Vagina (tissue), 2 donors: ENCODE data around the gene PET100. TPM values are rescaled to one million over a fixed set of nuclear protein-coding genes. Genes with fewer than 3 reads are reported as not detected.
A peak's percentile ranks its signal among the peaks of the same experiment; 100 is the strongest.

ENCODE experiments used
- DNase-seq, 2 donors: peaks; one replicate each; pipeline ENCODE4 v3.0.0-alpha.2; 2017; ENCODE audit errors: extremely low spot score in 2 of 2
- H3K27ac ChIP-seq: fragments of 200-600 bp; sonication (generic); one replicate; pipeline ENCODE4 v1.5.1; 2019
- H3K27me3 ChIP-seq: fragments of 200-600 bp; sonication (generic); one replicate; pipeline ENCODE4 v1.5.1; 2019
- H3K36me3 ChIP-seq, 2 donors: fragments of 200-600 bp; sonication (generic); one replicate each; pipeline ENCODE4 v1.5.1; 2017 to 2019
- H3K4me1 ChIP-seq: fragments of 200-600 bp; sonication (generic); one replicate; pipeline ENCODE4 v1.5.1; 2019
- H3K4me3 ChIP-seq, 2 donors: fragments of 200-600 bp; sonication (generic); 1 replicate in 1 of 2; 2 replicates in 1 of 2; pipeline ENCODE4 v1.5.1; 2016 to 2019
- H3K9me3 ChIP-seq: fragments of 200-600 bp; sonication (generic); one replicate; pipeline ENCODE4 v1.5.1; 2019
- POLR2A ChIP-seq, 2 donors: fragments of 450-650 bp; IDR thresholded peaks; one replicate each; pipeline ENCODE4 v1.6.1; 2017; ENCODE audit warnings: antibody characterized with exemption in 2 of 2, mild to moderate bottlenecking in 2 of 2, moderate library complexity in 2 of 2
- POLR2AphosphoS5 ChIP-seq, 2 donors: sonication (generic); formaldehyde crosslinking; IDR thresholded peaks; one replicate each; pipeline ENCODE4 v1.9.0; 2017; ENCODE audit warnings: antibody characterized with exemption in 2 of 2, mild to moderate bottlenecking in 2 of 2, low read depth in 1 of 2; ENCODE audit not compliant: insufficient read depth in 1 of 2
- intact Hi-C: fragments of 100-400 bp; cut with DNase I; formaldehyde crosslinking; loops from one replicate; pipeline ENCODE4 v1.15.1; 2023
- total RNA-seq: library from RNA; depleted of rRNA; stranded (reverse); fragments of >200 nt; gene quantifications from one replicate; pipeline ENCODE4 v1.2.3, GENCODE V29; 2016
- TF ChIP-seq, protein P1 (sequence below), 3 experiments: fragments of 450-650 bp in 2 of 3; fragments of 200-600 bp in 1 of 3; sonication (generic) in 1 of 3; IDR thresholded peaks; one replicate each; pipeline ENCODE4 v1.5.1; 2017 to 2019; ENCODE audit warnings: antibody characterized with exemption in 3 of 3, mild to moderate bottlenecking in 2 of 3, moderate library complexity in 2 of 3

PET100 gene
- total RNA-seq, 1 donor from 2014 or later: 16.7 TPM

DNA sequence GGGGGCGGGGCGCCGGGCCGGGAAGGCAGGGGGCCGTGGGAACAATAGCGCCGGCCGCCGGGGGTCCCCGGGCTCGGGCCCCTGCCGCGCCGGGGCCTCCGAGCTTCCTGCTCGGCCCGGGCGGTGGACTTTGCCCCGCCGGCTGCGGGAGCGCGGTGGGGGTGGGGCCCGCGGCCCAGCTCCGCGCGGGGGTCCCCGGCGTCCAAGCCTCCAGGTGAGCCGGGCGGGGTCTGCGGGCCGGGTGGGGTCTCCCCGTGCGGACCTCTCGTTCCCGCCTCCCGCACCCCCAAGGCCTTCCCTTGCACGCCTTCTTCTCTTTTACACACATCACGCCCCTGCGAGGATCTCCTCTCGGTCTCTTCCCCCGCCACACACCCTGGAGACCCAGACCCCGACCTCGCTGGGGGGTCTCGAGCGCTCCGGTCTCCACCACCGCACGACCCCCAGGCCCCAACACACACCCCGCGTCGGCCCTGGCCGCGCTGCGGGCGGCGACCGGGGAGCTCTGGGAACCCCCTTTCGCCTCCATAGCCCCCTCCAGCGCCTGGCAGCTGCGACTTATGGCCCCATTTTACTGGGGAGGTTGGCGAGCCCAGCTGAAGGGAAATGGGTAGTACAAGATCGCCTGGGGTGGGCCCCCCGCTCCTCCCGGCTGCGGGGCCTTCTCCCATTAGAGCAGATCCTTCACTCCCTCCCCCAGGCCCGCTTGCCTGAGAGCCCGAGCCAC is 33.2 kb upstream of the PET100 start:
- peaks cover 11% of the 10 kb centered on the region for H3K4me1 ChIP-seq
- TF ChIP-seq POLR2AphosphoS5 (IDR thresholded peaks at IDR 0.05; ENCODE audit: insufficient read depth in 1 of 2, low read depth in 1 of 2): no peak
- TF ChIP-seq, protein P1, sequence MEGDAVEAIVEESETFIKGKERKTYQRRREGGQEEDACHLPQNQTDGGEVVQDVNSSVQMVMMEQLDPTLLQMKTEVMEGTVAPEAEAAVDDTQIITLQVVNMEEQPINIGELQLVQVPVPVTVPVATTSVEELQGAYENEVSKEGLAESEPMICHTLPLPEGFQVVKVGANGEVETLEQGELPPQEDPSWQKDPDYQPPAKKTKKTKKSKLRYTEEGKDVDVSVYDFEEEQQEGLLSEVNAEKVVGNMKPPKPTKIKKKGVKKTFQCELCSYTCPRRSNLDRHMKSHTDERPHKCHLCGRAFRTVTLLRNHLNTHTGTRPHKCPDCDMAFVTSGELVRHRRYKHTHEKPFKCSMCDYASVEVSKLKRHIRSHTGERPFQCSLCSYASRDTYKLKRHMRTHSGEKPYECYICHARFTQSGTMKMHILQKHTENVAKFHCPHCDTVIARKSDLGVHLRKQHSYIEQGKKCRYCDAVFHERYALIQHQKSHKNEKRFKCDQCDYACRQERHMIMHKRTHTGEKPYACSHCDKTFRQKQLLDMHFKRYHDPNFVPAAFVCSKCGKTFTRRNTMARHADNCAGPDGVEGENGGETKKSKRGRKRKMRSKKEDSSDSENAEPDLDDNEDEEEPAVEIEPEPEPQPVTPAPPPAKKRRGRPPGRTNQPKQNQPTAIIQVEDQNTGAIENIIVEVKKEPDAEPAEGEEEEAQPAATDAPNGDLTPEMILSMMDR (IDR thresholded peaks at IDR 0.05): no peak
- no peak for TF ChIP-seq POLR2A (IDR thresholded peaks at IDR 0.05)
- H3K27me3 ChIP-seq: no peaks in the 10 kb centered on the region
- no peak for DNase-seq
- H3K9me3 ChIP-seq: no peaks in the 10 kb centered on the region
- intact Hi-C loops: no loop called here
- peak overlapping the region; percentile 4 for H3K27ac ChIP-seq
- peak overlapping the region; percentile 41 to 44 for H3K4me3 ChIP-seq
- H3K36me3 ChIP-seq: no peaks in the 10 kb centered on the region

DNA sequence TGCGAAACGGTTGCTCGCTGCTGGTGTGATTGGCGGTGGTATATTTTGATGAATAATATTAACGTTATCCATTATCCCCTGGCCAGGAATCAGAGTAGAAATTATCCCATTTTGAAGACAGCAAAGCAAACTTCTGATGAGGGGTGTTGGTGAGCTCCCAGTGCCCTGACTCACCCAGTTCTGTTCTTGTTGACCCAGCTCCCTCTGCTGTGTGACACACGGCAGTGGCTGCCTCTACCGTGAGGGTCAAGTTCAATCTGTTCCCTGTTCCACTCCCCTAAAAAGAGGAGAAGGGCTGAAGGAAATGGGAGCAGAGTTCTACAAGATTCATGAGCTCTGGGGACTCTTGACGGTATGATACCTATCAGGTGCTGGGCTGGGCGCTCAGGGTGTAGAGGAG is 31.9 kb upstream of the PET100 start:
- intact Hi-C loops: no loop called here
- Histone ChIP-seq H3K9me3 (no peaks in the 10 kb centered on the region), H3K4me1 (peaks cover 11% of the 10 kb centered on the region), H3K27ac (no peak overlapping the region), H3K27me3 (no peaks in the 10 kb centered on the region), H3K36me3 (no peaks in the 10 kb centered on the region), H3K4me3 (peak overlapping the region in 1 of 2 donors; percentile 44)
- DNase-seq: no peak
- TF ChIP-seq POLR2AphosphoS5 (IDR thresholded peaks at IDR 0.05; ENCODE audit: insufficient read depth in 1 of 2, low read depth in 1 of 2) (no peak), POLR2A (IDR thresholded peaks at IDR 0.05) (no peak)
- TF ChIP-seq, protein P1 (IDR thresholded peaks at IDR 0.05): no peak

DNA sequence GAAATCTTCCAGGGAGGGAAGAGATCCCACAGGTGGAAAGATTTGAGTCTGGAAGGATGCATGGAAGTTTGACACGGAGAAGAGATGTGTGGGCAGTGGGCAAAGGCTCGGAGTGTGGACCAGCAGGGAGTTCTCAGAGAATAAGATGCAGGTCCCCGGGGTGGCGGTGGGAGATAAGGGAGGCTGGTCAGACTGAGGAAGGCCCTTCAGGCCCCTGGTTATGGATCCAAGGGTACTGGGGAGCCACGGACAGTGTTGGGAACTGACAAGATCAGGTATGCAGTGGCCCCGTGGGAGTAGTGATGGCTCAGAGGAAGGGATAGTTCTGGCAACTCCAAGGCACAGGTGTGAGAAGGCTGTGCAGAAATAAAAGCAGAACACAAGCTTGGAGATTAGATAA is 31.4 kb upstream of the PET100 start:
- Histone ChIP-seq H3K36me3 (no peaks in the 10 kb centered on the region), H3K4me3 (no peak overlapping the region), H3K27me3 (no peaks in the 10 kb centered on the region), H3K27ac (no peak overlapping the region), H3K9me3 (no peaks in the 10 kb centered on the region), H3K4me1 (peaks cover 11% of the 10 kb centered on the region)
- no peak for DNase-seq
- TF ChIP-seq POLR2A (IDR thresholded peaks at IDR 0.05) (no peak), POLR2AphosphoS5 (IDR thresholded peaks at IDR 0.05; ENCODE audit: insufficient read depth in 1 of 2, low read depth in 1 of 2) (no peak)
- TF ChIP-seq, protein P1 (IDR thresholded peaks at IDR 0.05): no peak
- intact Hi-C loops: no loop called here

DNA sequence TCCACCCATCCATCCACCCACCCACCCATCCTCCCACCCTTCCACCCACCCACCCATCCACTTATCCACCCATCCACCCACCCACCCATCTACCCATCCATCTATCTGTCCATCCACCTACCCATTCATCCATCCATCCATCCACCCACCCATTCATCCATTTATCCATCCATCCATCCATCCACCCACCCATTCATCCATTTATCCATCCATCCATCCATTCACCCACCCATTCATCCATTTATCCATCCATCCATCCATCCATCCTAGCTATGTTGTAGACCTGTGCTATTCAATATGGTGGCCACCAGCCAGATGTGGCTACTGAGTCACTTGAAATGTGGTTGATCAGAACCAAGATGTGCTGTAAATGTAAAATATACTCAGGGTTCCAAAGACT is 28.9 kb upstream of the PET100 start:
- no peaks in the 10 kb centered on the region for H3K9me3 ChIP-seq
- no peak for TF ChIP-seq POLR2A (IDR thresholded peaks at IDR 0.05)
- TF ChIP-seq, protein P1 (IDR thresholded peaks at IDR 0.05): no peak
- no peak for TF ChIP-seq POLR2AphosphoS5 (IDR thresholded peaks at IDR 0.05; ENCODE audit: insufficient read depth in 1 of 2, low read depth in 1 of 2)
- H3K4me3 ChIP-seq: no peak overlapping the region
- no peaks in the 10 kb centered on the region for H3K36me3 ChIP-seq
- peaks cover 8% of the 10 kb centered on the region for H3K4me1 ChIP-seq
- intact Hi-C loops: no loop called here
- DNase-seq: no peak
- no peak overlapping the region for H3K27ac ChIP-seq
- H3K27me3 ChIP-seq: no peaks in the 10 kb centered on the region

DNA sequence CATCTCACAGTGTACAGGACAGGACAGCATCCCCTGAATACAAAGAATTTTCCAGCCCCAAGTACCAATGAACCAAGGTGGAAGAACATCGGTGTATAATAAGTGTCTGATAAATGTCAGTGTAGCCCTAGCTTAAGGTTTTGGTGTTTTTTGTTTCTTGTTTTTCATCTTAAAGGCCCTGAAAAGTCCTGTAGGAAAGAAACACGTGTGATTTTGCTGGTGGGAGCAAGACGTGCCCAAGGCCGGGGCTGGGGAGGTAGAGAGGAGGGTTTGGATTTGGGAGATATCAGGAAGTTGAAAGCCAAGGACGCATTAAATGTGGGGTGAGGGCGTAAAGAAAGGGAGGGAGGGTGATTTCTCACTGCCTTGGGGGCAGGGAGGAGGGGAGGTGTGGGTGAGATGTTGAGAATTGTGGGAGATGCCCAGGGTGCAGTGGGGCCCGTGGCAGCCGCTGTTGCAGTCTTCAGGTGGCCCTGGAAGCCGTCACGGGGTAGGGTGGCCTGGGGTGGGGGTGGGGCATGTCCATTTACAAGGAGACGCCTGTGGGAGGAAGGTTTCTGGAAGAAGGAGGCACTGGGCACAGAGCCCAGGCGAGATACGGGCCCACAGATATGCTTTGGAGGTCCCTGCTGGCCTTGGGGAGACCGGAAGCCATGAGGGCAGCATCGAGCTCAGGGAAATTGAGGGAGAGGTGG is 27.2 kb upstream of the PET100 start:
- H3K9me3 ChIP-seq: no peaks in the 10 kb centered on the region
- intact Hi-C loops: no loop called here
- no peak overlapping the region for H3K4me3 ChIP-seq
- no peaks in the 10 kb centered on the region for H3K27me3 ChIP-seq
- TF ChIP-seq, protein P1 (IDR thresholded peaks at IDR 0.05): no peak
- TF ChIP-seq POLR2A (IDR thresholded peaks at IDR 0.05) (no peak), POLR2AphosphoS5 (IDR thresholded peaks at IDR 0.05; ENCODE audit: insufficient read depth in 1 of 2, low read depth in 1 of 2) (no peak)
- no peak overlapping the region for H3K27ac ChIP-seq
- no peaks in the 10 kb centered on the region for H3K4me1 ChIP-seq
- DNase-seq: no peak
- H3K36me3 ChIP-seq: no peaks in the 10 kb centered on the region
